Adrenal gland (tissue), 5 donors: ENCODE data around the gene ITIH4.

Source experiments
- POLR2A ChIP-seq, 2 donors: fragments of 450-650 bp; IDR thresholded peaks; one replicate each; pipeline ENCODE4 v1.6.1; 2017; ENCODE audit warnings: antibody characterized with exemption in 2 of 2, mild to moderate bottlenecking in 2 of 2, moderate library complexity in 1 of 2
- TF ChIP-seq, protein P1 (sequence below), 6 experiments: fragments of 450-650 bp in 4 of 6; fragments of 200-600 bp in 2 of 6; sonication (generic) in 1 of 6; IDR thresholded peaks; 1 replicate in 5 of 6; 2 replicates in 1 of 6; pipeline versions ENCODE4 v1.5.1 to v1.8.0; 2016 to 2021; ENCODE audit warnings: antibody characterized with exemption in 6 of 6, mild to moderate bottlenecking in 2 of 6, moderate library complexity in 1 of 6
- donor health status: DM: no; HTN: no; CAD: no.

- TF ChIP-seq, protein P1, sequence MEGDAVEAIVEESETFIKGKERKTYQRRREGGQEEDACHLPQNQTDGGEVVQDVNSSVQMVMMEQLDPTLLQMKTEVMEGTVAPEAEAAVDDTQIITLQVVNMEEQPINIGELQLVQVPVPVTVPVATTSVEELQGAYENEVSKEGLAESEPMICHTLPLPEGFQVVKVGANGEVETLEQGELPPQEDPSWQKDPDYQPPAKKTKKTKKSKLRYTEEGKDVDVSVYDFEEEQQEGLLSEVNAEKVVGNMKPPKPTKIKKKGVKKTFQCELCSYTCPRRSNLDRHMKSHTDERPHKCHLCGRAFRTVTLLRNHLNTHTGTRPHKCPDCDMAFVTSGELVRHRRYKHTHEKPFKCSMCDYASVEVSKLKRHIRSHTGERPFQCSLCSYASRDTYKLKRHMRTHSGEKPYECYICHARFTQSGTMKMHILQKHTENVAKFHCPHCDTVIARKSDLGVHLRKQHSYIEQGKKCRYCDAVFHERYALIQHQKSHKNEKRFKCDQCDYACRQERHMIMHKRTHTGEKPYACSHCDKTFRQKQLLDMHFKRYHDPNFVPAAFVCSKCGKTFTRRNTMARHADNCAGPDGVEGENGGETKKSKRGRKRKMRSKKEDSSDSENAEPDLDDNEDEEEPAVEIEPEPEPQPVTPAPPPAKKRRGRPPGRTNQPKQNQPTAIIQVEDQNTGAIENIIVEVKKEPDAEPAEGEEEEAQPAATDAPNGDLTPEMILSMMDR (IDR thresholded peaks at IDR 0.05) = no peak
- TF ChIP-seq POLR2A (IDR thresholded peaks at IDR 0.05) = no peak
Observed at GRCh38 chr3:52779011-52779836, 51.2 kb downstream of the ITIH4 start.
